Measurements from ENCODE around the gene GALNT6.
"Not testable (repeated sequence)": the region's sequence is repeated elsewhere in the genome, so short reads cannot be mapped to it uniquely, and the experiment has no call there.

GALNT6 gene

DNA sequence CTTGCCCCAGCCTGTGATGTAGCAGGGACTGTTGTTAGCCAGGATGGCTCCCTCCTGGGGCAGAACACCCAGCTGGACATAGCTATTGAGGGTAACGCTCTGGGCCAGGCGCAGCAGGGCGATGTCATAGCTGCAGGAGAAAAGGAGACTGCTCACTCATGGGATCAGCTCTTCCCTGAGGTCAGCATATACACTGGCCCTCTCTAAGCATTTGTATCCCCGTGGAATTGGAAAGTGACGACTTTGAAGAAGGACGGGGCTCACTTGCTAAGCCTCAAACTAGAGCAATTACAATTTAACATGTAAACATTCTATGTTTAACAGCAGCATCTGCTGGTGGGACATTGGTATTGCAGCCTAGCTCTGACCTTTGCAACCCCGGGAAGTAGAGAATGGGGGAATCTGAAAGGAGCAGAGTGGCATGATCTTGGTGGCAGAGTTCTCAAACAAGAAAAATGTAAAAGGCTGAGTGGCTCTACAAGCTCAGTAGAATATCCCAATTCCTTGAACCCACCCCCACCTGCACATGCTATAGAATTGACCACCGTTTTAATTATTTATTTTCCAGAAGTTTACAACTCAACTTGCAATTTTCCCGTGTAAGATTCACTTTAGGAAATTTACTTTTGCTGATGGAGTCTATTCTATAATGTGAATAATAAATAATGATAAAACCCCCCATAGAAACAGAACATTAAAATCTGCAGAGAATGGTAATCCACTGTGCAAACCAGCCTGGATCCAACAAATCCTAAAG is 49.8 kb downstream of the GALNT6 start:
- DNase-seq: peak; percentile 84
- in situ Hi-C loops (cut with HindIII; ENCODE audit: low pct_ligation_motif_present, low pct_unique_long_range_greater_than_20kb, low sequenced_read_pairs): no loop called here

DNA sequence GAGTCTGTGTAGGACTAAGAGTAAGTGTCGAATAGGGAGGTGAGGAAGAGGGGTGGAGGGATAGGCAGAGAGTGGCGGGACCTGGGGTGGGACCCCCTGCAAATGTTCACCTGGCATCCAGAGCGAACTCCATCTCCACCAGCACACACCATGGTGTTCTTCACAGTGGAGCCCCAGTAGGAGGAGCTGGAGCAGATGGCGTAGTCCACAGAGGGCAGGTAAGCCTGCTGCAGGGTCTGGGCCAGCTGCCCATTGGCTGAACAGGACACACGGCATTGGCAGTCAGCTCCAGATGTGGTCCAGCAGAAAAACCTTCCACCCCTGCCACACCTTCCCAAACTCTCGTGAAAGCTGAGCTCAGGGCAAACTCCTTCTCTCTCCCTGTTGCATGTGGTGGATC is 51.5 kb downstream of the GALNT6 start:
- in situ Hi-C loops (cut with HindIII; ENCODE audit: low pct_ligation_motif_present, low pct_unique_long_range_greater_than_20kb, low sequenced_read_pairs): no loop called here
- DNase-seq: no peak

DNA sequence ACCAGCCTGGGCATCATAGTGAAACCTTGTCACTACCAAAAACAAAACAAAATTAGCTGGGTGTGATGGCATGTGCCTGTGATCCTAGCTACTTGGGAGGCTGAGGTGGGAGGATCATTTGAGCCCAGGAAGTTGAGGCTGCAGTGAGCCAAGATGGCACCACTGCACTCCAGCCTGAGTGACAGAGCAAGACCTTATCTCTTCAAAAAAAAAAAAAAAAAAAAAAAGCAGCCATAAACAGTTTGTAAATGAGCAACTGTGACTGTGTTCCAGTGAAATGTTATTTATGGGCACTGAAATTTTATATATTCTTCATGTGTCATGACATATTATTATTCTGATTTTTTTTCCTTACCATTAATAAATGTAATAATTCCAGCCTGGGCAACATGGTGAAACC is 53.9 kb downstream of the GALNT6 start:
- in situ Hi-C loops (cut with HindIII; ENCODE audit: low pct_ligation_motif_present, low pct_unique_long_range_greater_than_20kb, low sequenced_read_pairs); DNase-seq: not testable (repeated sequence)

GRCh38 chr12:51335931-51336330 is 55.3 kb downstream of the GALNT6 start:
- DNase-seq: no peak
- in situ Hi-C loops (cut with HindIII; ENCODE audit: low pct_ligation_motif_present, low pct_unique_long_range_greater_than_20kb, low sequenced_read_pairs): no loop called here

DNA sequence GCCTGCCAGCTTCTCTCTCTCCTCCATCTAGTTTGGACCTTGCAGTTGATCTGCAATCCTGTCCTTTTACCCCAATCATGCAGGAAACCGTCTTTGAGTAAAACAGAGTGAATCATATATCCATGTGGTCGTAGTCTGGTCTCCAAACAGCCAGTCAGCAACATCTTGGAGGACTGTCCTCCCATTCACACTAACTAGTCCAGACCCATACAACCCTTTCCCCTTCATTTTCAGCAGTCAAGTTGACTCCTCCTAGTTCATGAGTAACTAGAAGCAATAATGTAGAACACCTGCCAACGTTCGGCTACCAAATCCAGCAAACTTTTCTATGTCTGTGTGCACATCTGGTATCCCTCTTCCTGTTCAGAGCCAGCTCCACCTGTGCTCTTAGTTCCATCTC is 56.4 kb downstream of the GALNT6 start:
- no peak for DNase-seq
- in situ Hi-C loops (cut with HindIII; ENCODE audit: low pct_ligation_motif_present, low pct_unique_long_range_greater_than_20kb, low sequenced_read_pairs): no loop called here

DNA sequence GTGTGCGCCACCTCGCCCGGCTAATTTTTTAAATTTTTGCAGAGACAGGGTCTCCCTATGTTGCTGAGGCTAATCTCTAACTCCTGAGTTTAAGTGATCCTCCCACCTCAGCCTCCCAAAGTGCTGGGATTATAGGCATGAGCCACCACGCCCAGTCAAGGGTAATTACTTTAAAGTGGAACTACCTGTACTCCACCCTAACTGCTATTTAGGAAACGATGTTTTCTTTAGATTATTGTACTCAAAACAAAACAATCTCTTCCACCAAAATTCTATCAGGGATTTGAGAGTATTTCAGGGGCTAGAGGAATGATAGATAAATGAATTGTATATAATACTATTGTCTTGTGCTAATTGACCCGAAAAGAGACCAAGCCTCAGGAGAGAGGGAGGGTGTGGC is 57.7 kb downstream of the GALNT6 start:
- in situ Hi-C loops (cut with HindIII; ENCODE audit: low pct_ligation_motif_present, low pct_unique_long_range_greater_than_20kb, low sequenced_read_pairs): no loop called here
- no peak for DNase-seq

DNA sequence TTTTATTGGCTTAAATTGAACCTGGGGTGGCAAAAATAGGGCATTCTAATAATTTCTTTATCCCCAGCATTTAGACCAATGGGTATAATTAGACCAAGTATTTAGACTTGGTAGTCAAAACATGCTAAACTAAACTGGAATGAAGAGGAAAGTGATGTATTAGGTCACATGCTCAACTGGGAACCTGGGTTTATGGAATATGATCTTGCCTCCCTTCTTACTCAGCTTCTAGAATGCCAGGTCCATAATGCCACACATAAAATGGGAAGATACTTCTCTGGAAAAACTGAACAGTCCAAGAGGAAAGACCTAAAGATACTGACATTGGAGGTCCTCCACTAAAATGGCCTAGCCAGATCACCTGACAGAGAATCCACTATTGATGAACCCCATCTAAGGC is 61.0 kb downstream of the GALNT6 start:
- no peak for DNase-seq

GRCh38 chr12:51329742-51330141 is 61.5 kb downstream of the GALNT6 start:
- DNase-seq: no peak
- in situ Hi-C loops (cut with HindIII; ENCODE audit: low pct_ligation_motif_present, low pct_unique_long_range_greater_than_20kb, low sequenced_read_pairs): no loop called here

More for the DNA sequence above, 61.0 kb downstream of the GALNT6 start:
- in situ Hi-C loops (cut with HindIII; ENCODE audit: low pct_ligation_motif_present, low pct_unique_long_range_greater_than_20kb, low sequenced_read_pairs): no loop called here

GRCh38 chr12:51328587-51328986 is 62.6 kb downstream of the GALNT6 start:
- in situ Hi-C loops (cut with HindIII; ENCODE audit: low pct_ligation_motif_present, low pct_unique_long_range_greater_than_20kb, low sequenced_read_pairs): no loop called here
- no peak for DNase-seq

- in situ Hi-C loops (cut with HindIII; ENCODE audit: low pct_ligation_motif_present, low pct_unique_long_range_greater_than_20kb, low sequenced_read_pairs): no loop called here
- no peak for DNase-seq
Measured at GRCh38 chr12:51326698-51327439, 64.3 kb downstream of the GALNT6 start.

GRCh38 chr12:51324953-51325352 is 66.3 kb downstream of the GALNT6 start:
- in situ Hi-C loops (cut with HindIII; ENCODE audit: low pct_ligation_motif_present, low pct_unique_long_range_greater_than_20kb, low sequenced_read_pairs): no loop called here
- no peak for DNase-seq

DNA sequence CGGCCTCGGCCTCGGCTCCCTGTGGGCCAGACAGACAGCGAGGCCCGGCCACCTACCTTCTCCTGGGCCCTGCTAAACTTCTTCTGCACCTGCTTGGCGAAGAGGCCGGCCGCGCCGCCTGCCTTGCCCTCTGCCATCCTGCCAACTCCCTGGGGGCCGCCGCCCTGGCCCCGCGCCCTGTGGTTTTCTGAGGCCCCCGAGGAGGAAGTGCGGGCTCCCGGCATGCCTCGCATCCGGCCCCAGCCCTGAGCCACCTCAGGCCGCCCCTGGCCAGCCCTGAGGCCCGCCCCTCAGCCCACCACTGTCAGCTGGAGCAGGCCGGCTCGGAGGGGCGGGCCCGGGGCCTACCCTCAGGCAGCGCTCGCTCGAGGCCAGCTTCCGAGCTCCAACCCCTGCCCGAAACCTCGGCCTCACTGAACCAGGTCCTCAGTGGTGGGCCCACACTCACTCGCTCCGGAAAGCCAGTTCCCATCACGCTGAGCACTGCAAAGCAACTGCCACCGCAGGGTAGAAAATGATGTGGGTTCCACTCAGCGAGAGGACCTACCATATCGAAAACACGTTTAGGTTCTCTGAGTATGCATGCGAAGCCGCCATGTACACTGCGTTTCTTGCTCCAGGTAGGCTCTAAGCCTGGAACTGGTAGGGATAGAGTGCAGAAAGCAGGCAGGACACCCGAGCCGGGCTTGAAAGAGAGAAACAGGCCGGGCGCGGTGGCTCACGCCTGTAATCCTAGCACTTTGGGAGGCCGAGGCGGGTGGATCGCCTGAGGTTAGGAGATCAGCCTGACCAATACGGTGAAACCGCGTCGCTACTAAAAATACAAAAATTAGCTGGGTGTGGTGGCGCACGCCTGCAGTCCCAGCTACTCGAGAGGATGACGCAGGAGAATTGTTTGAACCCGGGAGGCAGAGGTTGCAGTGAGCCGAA is 67.0 kb downstream of the GALNT6 start, which contains the start of gene BIN2:
Gene BIN2 (minus strand): TSS at position 209 of the 930 bp plus-strand sequence. CDS start 72 bp downstream, at position 137.
- in situ Hi-C loops (cut with HindIII; ENCODE audit: low pct_ligation_motif_present, low pct_unique_long_range_greater_than_20kb, low sequenced_read_pairs): no loop called here
- no peak for DNase-seq

DNA sequence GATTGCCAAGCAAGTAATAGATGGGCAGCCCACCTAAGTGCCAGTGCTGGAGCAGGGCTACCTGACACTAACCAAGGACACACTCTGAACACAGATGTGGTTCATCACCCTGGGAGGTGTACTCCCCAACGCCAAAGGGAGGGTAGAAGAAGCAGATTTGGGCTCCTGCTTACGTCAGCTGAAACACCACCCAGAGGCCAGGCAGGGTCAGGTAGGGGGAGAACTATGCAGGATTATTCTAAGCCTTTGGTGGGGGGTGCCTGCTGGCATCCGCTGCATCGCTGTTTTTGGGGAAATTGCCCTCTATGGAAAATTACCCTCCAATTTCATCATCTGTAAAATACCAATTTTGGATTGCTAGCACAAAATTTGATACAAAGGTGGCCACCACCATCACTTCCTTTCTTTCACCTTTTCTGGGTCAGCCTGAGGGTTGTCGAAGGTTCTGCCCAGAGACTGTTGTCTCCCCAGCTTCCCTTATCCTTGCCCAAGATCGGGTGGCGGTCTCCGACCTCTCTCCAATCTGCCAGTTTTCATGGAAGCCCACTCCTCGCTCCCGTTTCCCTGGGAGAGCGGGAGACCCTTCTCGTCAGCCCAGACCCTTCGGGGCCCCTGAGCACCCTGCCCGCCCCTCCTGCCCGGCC is 67.8 kb downstream of the GALNT6 start:
- DNase-seq: no peak
- in situ Hi-C loops (cut with HindIII; ENCODE audit: low pct_ligation_motif_present, low pct_unique_long_range_greater_than_20kb, low sequenced_read_pairs): no loop called here

DNA sequence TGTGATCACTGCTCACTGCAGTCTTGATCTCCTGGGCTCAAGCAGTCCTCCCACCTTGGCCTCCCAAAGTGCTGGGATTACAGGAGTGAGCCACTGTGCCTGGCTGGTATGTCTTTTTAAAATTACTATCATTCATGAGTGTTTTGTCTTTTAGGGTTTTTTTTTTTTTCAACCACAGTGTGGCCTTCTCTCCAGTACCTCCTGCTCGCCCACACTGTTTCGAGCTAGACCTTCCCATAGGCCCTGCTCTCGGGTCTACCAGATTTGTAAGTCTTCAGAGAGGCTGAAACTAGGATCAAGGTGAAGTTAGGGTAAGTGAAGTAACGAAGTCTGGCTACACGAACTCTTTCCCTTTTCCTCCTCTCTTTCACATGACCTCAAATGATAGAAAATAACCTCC is 68.8 kb downstream of the GALNT6 start:
- no peak for DNase-seq
- in situ Hi-C loops (cut with HindIII; ENCODE audit: low pct_ligation_motif_present, low pct_unique_long_range_greater_than_20kb, low sequenced_read_pairs): no loop called here

DNA sequence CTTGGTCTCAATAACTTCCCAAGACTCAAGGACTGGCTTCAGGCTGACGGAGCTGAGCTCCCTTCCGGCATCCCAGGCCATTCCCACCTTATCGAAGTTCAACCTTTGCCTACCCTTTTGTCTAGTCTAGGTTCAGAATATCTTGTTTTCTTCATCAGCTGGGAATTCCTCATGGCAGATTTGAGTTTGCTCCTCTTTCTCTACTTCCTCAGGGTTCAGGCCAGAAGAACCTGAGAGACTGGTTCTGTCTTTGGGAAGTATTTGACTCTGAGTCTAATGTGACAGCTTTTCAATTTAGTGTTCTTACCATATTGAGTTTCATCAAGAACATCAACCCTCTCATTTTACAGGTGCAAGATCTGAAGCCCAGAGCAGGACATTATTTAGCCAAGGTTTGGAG is 69.3 kb downstream of the GALNT6 start:
- in situ Hi-C loops (cut with HindIII; ENCODE audit: low pct_ligation_motif_present, low pct_unique_long_range_greater_than_20kb, low sequenced_read_pairs): no loop called here
- DNase-seq: no peak

DNA sequence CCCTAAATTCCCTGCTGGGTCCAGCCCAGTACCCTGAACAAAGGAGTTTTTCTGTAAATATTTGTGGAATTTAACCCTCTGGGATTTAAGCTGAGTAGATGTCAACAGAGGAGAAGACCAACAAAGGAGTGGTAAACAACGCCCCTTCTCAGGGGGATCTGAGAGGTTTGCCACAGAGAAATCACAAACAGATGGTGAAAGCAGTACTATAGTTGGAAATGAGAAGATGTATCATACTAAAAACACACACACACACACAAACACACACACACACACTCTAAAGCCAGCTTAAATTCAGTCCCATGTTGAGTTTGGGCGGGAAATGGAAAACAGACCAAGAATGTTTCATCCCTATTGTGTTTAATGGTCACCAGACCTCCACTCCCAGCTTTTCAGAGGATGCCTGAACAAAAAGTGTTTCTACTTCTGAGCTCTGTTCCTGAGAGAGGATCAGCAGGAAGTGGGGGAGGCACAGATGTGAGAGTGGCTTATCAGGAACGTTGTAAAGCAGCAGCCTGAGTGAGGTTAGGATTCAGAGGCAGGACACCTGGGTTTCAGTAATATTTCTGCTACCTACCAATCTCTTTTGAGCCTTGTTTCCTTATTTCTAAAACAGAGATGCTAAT is 70.4 kb downstream of the GALNT6 start:
- in situ Hi-C loops (cut with HindIII; ENCODE audit: low pct_ligation_motif_present, low pct_unique_long_range_greater_than_20kb, low sequenced_read_pairs): no loop called here
- no peak for DNase-seq

DNA sequence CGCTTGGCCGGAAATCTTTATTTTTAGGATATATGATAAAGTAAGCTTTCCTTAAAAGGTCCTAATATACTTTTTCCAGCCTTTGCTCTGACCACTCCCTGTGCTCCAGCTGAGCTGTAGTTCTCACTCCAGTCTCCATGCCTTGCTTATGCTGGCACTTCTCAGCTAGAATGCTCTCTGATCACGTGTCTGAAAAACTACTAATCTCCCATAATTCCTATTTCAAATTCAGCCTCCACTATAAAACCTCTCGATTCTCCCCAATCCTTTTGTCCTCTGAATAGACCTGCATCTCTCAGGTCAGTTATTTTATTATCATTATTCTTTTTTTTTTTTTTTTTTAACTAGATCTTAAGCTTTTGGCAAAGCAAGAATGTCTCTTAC is 70.9 kb downstream of the GALNT6 start:
- in situ Hi-C loops (cut with HindIII; ENCODE audit: low pct_ligation_motif_present, low pct_unique_long_range_greater_than_20kb, low sequenced_read_pairs): no loop called here
- no peak for DNase-seq
